NCI-H446 (cell line): ENCODE measurements around the gene ELAVL1.
"Not testable (repeated sequence)": the region's sequence is repeated elsewhere in the genome, so short reads cannot be mapped to it uniquely, and the experiment has no call there.

Experiments used
- DNase-seq, 2 experiments: peaks; one replicate each; lab custom pipeline; 2025; lab: John Stamatoyannopoulos, UW

The ELAVL1 gene

GRCh38 chr19:8005534-8006256, at the start of gene ELAVL1:
ELAVL1 (minus strand) TSS chr19:8005641; CDS start chr19:7991815, 13,826 bp downstream.
- DNase-seq: peak; percentile 49 to 95

- no peak for DNase-seq
These were observed 48.7 kb upstream of the ELAVL1 start for GRCh38 chr19:8054169-8054568.

- no peak for DNase-seq
These were observed 47.0 kb upstream of the ELAVL1 start, which contains the start of gene CCL25 for GRCh38 chr19:8052464-8052859. CCL25 (plus strand) TSS chr19:8052760; CDS start chr19:8053050, 290 bp downstream.

GRCh38 chr19:8050274-8051096, 45.0 kb upstream of the ELAVL1 start:
- DNase-seq: peak; percentile 36 to 77

- no peak for DNase-seq
These were observed 41.2 kb upstream of the ELAVL1 start for GRCh38 chr19:8046569-8047165.

GRCh38 chr19:8045872-8046568, 40.6 kb upstream of the ELAVL1 start:
- DNase-seq: no peak

- DNase-seq: no peak
These were observed 38.6 kb upstream of the ELAVL1 start for GRCh38 chr19:8044018-8044417.

GRCh38 chr19:8042900-8043299, 37.5 kb upstream of the ELAVL1 start:
- DNase-seq: no peak

GRCh38 chr19:8041531-8041931, 36.1 kb upstream of the ELAVL1 start:
- DNase-seq: no peak

GRCh38 chr19:8039231-8039630, 33.8 kb upstream of the ELAVL1 start:
- DNase-seq: no peak

- no peak for DNase-seq
These were observed 33.4 kb upstream of the ELAVL1 start for GRCh38 chr19:8038815-8039214.

GRCh38 chr19:8036434-8037099, 31.1 kb upstream of the ELAVL1 start:
- DNase-seq: no peak

GRCh38 chr19:8034178-8034525, 28.7 kb upstream of the ELAVL1 start:
- DNase-seq: no peak

- DNase-seq: not testable (repeated sequence)
These were observed 28.1 kb upstream of the ELAVL1 start for GRCh38 chr19:8033287-8034177.

- DNase-seq: no peak
These were observed 25.5 kb upstream of the ELAVL1 start for GRCh38 chr19:8030960-8031359.

GRCh38 chr19:8028951-8029491, 23.6 kb upstream of the ELAVL1 start:
- DNase-seq: no peak

GRCh38 chr19:8025316-8025715, 19.9 kb upstream of the ELAVL1 start:
- no peak for DNase-seq

GRCh38 chr19:8024256-8024655, 18.8 kb upstream of the ELAVL1 start:
- not testable (repeated sequence) for DNase-seq

- DNase-seq: no peak
These were observed 17.9 kb upstream of the ELAVL1 start for GRCh38 chr19:8023371-8023770.

- no peak for DNase-seq
These were observed 16.8 kb upstream of the ELAVL1 start for GRCh38 chr19:8022275-8022674.
